Smooth muscle cell (in vitro differentiated cells): ENCODE measurements around the gene ZNF528. TPM values are rescaled to one million over a fixed set of nuclear protein-coding genes. Genes with fewer than 3 reads are reported as not detected.

Experiments used
- DNase-seq: peaks from one replicate; lab custom pipeline; 2025; ENCODE audit not compliant: unreplicated experiment; lab: John Stamatoyannopoulos, UW
- H2AFZ ChIP-seq: fragments of 200-600 bp; sonication (generic); 2 replicates; pipeline ENCODE4 v1.6.0; 2016; ENCODE audit warnings: antibody characterized with exemption, low read depth, mild to moderate bottlenecking
- H3F3A ChIP-seq: fragments of 200-600 bp; sonication (generic); 2 replicates; pipeline ENCODE4 v1.6.0; 2017; ENCODE audit warnings: antibody characterized with exemption, low read depth
- H3K27ac ChIP-seq: fragments of 200-600 bp; sonication (generic); 2 replicates; pipeline ENCODE4 v1.5.1; 2016; ENCODE audit warnings: low read depth, mild to moderate bottlenecking
- H3K27me3 ChIP-seq: fragments of 200-600 bp; sonication (generic); 2 replicates; pipeline ENCODE4 v1.6.1; 2016; ENCODE audit warnings: low read depth, mild to moderate bottlenecking
- H3K36me3 ChIP-seq: fragments of 200-600 bp; sonication (generic); 2 replicates; pipeline ENCODE4 v1.5.1; 2016; ENCODE audit warnings: low read depth
- H3K4me1 ChIP-seq: fragments of 200-600 bp; sonication (generic); 2 replicates; pipeline ENCODE4 v1.5.1; 2016; ENCODE audit warnings: low read depth
- H3K4me2 ChIP-seq: fragments of 200-600 bp; sonication (generic); 2 replicates; pipeline ENCODE4 v1.6.0; 2016; ENCODE audit warnings: mild to moderate bottlenecking
- H3K4me3 ChIP-seq: fragments of 200-600 bp; sonication (generic); 2 replicates; pipeline ENCODE4 v1.5.1; 2016; ENCODE audit warnings: mild to moderate bottlenecking
- H3K79me2 ChIP-seq: fragments of 200-600 bp; sonication (generic); 2 replicates; pipeline ENCODE4 v1.6.0; 2016; ENCODE audit warnings: low read depth, mild to moderate bottlenecking
- H3K9ac ChIP-seq: fragments of 200-600 bp; sonication (generic); 2 replicates; pipeline ENCODE4 v1.6.0; 2016; ENCODE audit warnings: low read depth
- H3K9me3 ChIP-seq: fragments of 200-600 bp; sonication (generic); replicated peaks from 2 replicates; pipeline ENCODE4 v1.5.1; 2016; ENCODE audit warnings: low read depth
- H4K20me1 ChIP-seq: fragments of 200-600 bp; sonication (generic); 2 replicates; pipeline ENCODE4 v1.6.0; 2016; ENCODE audit warnings: low read depth
- CTCF ChIP-seq: fragments of 200-600 bp; sonication (generic); IDR thresholded peaks from 2 replicates; pipeline ENCODE4 v1.5.1; 2017; ENCODE audit warnings: borderline replicate concordance, mild to moderate bottlenecking, antibody characterized with exemption; ENCODE audit not compliant: insufficient read depth, poor library complexity, severe bottlenecking
- WGBS: methylation state at CpG from one replicate; pipeline ENCODE4 v1.1.7; 2016; ENCODE audit warnings: low lambda C conversion rate; 5-methylcytosine and 5-hydroxymethylcytosine counted together
- polyA plus RNA-seq: library from polyadenylated mRNA; unstranded; fragments of >200 nt; fragmentation: Nextera tagmentation; extraction: Ambion mirVana; gene quantifications from 2 replicates; pipeline ENCODE4 v1.2.1, GENCODE V29; 2016
- total RNA-seq: library from RNA; depleted of rRNA; stranded (reverse); fragments of >200 nt; gene quantifications from 2 replicates; pipeline ENCODE4 v1.2.3, GENCODE V29; 2014

The ZNF528 gene
- total RNA-seq = 21.0 and 33.0 TPM in 2 replicates
- 16.3 and 21.7 TPM in 2 replicates for polyA plus RNA-seq

- H3K36me3 ChIP-seq = peaks cover 23% of the 10 kb centered on the region
- no peaks in the 10 kb centered on the region for H3K27me3 ChIP-seq
- peak within 1 kb of the TSS; percentile 85 for H3K4me2 ChIP-seq
- H4K20me1 ChIP-seq = no peaks in the 10 kb centered on the region
- H3K9me3 ChIP-seq = no peaks in the 10 kb centered on the region
- H3K79me2 ChIP-seq = peaks cover 13% of the 10 kb centered on the region
- peak within 1 kb of the TSS; percentile 76 for H2AFZ ChIP-seq
- peak within 1 kb of the TSS; percentile 90 for H3K9ac ChIP-seq
- no peaks in the 10 kb centered on the region for H3F3A ChIP-seq
- H3K27ac ChIP-seq = peak within 1 kb of the TSS; percentile 78
- peak; percentile 20 for DNase-seq
- 8% methylated on average over 36 of the region's 36 CpGs for WGBS
- H3K4me1 ChIP-seq = peaks cover 5% of the 10 kb centered on the region
- TF ChIP-seq CTCF = no peak
- peak within 1 kb of the TSS; percentile 67 for H3K4me3 ChIP-seq
Observed at GRCh38 chr19:52397310-52398080, at the start of gene ZNF528. TSS of gene ZNF528 (plus strand) at chr19:52397849. CDS start at chr19:52402014, 4,165 bp downstream.

GRCh38 chr19:52351512-52351911, 46.1 kb upstream of the ZNF528 start:
- WGBS = 86% methylated on average over 9 of the region's 9 CpGs
- no peak for TF ChIP-seq CTCF
- H3K9me3 ChIP-seq = no peaks in the 10 kb centered on the region

GRCh38 chr19:52366414-52366824, 31.2 kb upstream of the ZNF528 start:
- 98% methylated on average over 8 of the region's 8 CpGs for WGBS
- peaks cover 54% of the 10 kb centered on the region for H3K9me3 ChIP-seq

More at GRCh38 chr19:52351512-52351911, 46.1 kb upstream of the ZNF528 start:
- Histone ChIP-seq H3K4me3 (no peak overlapping the region), H3K27ac (no peak overlapping the region), H3K27me3 (no peaks in the 10 kb centered on the region), H2AFZ (no peak overlapping the region), H3K9ac (no peak overlapping the region), H3K4me2 (no peak overlapping the region), H4K20me1 (no peaks in the 10 kb centered on the region), H3K79me2 (no peaks in the 10 kb centered on the region), H3K36me3 (peaks cover 50% of the 10 kb centered on the region), H3K4me1 (no peaks in the 10 kb centered on the region), H3F3A (no peaks in the 10 kb centered on the region)
- no peak for DNase-seq

More at GRCh38 chr19:52366414-52366824, 31.2 kb upstream of the ZNF528 start:
- H2AFZ ChIP-seq = no peak overlapping the region
- peaks cover 10% of the 10 kb centered on the region for H3F3A ChIP-seq
- no peaks in the 10 kb centered on the region for H4K20me1 ChIP-seq
- H3K4me1 ChIP-seq = peaks cover 4% of the 10 kb centered on the region
- no peaks in the 10 kb centered on the region for H3K27me3 ChIP-seq
- no peak for TF ChIP-seq CTCF
- peaks cover 13% of the 10 kb centered on the region for H3K79me2 ChIP-seq
- no peak overlapping the region for H3K9ac ChIP-seq
- no peak overlapping the region for H3K4me3 ChIP-seq
- H3K4me2 ChIP-seq = no peak overlapping the region
- no peak overlapping the region for H3K27ac ChIP-seq
- peaks cover 45% of the 10 kb centered on the region for H3K36me3 ChIP-seq
- DNase-seq = no peak
